WERI-Rb-1 (cell line): ENCODE data around the gene PUDP.
"Not testable (repeated sequence)": the region's sequence is repeated elsewhere in the genome, so short reads cannot be mapped to it uniquely, and the experiment has no call there.

ENCODE experiments used
- DNase-seq: peaks from one replicate; pipeline ENCODE4 v3.0.0-alpha.2; 2020
- H3K27ac ChIP-seq: fragments of 250-450 bp; sonication (Bioruptor Pico); 2 replicates; pipeline ENCODE4 v1.5.1; 2020; ENCODE audit warnings: mild to moderate bottlenecking, moderate library complexity
- H3K27me3 ChIP-seq: fragments of 250-450 bp; sonication (Bioruptor Pico); 2 replicates; pipeline ENCODE4 v1.5.1; 2021; ENCODE audit warnings: mild to moderate bottlenecking, low read depth, moderate library complexity; ENCODE audit not compliant: insufficient read depth, severe bottlenecking
- H3K36me3 ChIP-seq: fragments of 250-450 bp; sonication (Bioruptor Pico); 2 replicates; pipeline ENCODE4 v1.5.1; 2020; ENCODE audit warnings: mild to moderate bottlenecking, moderate library complexity
- H3K4me3 ChIP-seq: 2 replicates; pipeline ENCODE4 v1.5.1; 2011; ENCODE audit warnings: low read depth, mild to moderate bottlenecking, control low read depth, low read length
- H3K9me3 ChIP-seq: fragments of 250-450 bp; sonication (Bioruptor Pico); 2 replicates; pipeline ENCODE4 v1.5.1; 2021; ENCODE audit warnings: mild to moderate bottlenecking, moderate library complexity; ENCODE audit not compliant: severe bottlenecking
- CTCF ChIP-seq: IDR thresholded peaks from 2 replicates; pipeline ENCODE4 v1.5.1; 2011; ENCODE audit warnings: low read depth, mild to moderate bottlenecking, control low read depth, inconsistent platforms, low read length

Gene PUDP

DNA sequence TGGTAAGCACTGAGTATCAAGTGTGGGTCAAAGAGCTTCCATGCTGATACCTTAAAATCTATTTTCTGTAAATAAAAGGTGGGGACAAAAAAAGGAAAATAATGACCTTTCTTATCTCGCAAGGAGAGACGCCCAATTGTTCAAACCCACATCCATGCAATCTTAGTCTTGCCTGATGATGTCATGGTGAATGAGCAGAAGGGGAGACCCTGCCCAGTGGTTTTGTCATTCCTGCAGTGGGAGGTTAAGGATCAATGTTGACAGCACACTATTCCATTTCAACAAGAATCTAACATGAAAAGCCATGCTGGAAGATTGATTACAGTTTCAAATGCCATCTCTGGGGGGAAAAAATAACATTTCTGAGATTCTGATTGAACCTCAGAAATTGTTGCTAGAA, 40.7 kb upstream of the PUDP start:
- Histone ChIP-seq H3K4me3 (no peak overlapping the region), H3K36me3 (no peaks in the 10 kb centered on the region), H3K27me3 (no peaks in the 10 kb centered on the region), H3K27ac (no peak overlapping the region), H3K9me3 (no peaks in the 10 kb centered on the region)
- TF ChIP-seq CTCF, result no peak
- DNase-seq, result no peak

DNA sequence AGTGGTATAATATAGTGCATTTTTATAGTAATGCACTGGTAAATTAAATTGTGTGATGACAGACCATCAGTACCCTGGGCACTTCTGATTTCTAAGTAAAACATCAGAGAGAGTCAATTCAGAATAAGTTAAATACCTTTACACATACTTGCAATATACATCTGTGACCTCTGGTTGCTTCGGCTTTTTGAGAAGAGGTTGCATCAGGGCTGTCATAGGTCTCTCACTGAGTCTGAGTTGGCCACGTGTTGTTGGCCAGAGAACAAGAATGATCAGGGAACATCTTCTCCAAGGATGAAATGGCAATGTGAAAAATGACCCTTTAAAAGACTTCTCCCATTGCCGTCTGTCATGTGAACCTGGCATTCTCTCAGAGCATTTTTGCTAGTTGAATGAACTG, 36.9 kb upstream of the PUDP start:
- DNase-seq, result no peak
- Histone ChIP-seq H3K27ac (no peak overlapping the region), H3K36me3 (no peaks in the 10 kb centered on the region), H3K4me3 (no peak overlapping the region), H3K27me3 (no peaks in the 10 kb centered on the region), H3K9me3 (no peaks in the 10 kb centered on the region)
- no peak for TF ChIP-seq CTCF

DNA sequence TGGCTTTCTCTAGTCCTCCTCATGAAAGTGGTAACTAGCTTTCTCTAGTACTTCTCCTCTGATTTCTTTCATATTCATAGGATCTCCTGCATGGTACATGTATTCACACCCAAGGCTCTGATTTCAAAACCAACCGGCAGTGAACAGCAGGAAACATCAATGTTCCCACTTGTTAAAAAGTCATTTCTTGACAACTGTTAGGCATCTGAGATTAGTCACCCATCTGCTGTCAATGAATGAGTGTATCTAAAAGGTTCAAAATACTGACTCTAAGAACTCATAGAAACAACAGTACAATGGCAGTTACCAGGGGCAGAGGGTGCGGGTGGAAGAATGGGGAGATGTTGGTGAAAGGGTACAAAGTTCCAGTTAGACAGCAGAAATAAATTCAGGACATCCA, 31.5 kb upstream of the PUDP start:
- H3K27me3 ChIP-seq, result no peaks in the 10 kb centered on the region
- TF ChIP-seq CTCF, result no peak
- no peaks in the 10 kb centered on the region for H3K36me3 ChIP-seq
- H3K9me3 ChIP-seq, result no peaks in the 10 kb centered on the region
- H3K27ac ChIP-seq, result no peak overlapping the region
- no peak overlapping the region for H3K4me3 ChIP-seq
- DNase-seq, result no peak

- H3K27ac ChIP-seq, result not testable (repeated sequence)
Observed at GRCh38 chrX:7178859-7179258, 30.9 kb upstream of the PUDP start.

DNA sequence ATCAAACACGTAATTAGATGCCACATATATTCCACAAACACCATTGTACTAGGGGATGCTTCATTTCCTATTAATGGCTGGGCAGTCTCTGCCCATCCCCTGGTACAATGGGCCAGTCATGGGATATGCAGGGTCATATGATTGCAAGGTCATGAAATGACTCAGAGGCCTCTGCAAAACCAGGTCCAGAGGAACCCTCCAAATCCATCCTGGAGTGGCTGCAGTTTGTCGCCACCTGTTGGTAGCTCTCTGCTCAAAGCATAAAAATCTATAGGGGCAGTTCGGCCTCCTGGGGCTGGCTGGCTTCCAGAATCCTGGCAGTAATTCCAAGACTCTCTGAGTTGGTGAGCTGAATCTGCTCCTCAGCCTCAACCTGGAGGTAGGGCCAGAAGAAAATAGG, 22.9 kb upstream of the PUDP start:
- no peak overlapping the region for H3K4me3 ChIP-seq
- DNase-seq, result peak; percentile 20
- H3K36me3 ChIP-seq, result no peaks in the 10 kb centered on the region
- H3K27me3 ChIP-seq, result no peaks in the 10 kb centered on the region
- TF ChIP-seq CTCF, result peak; percentile 59
- H3K27ac ChIP-seq, result no peak overlapping the region
- no peaks in the 10 kb centered on the region for H3K9me3 ChIP-seq

More at GRCh38 chrX:7178859-7179258, 30.9 kb upstream of the PUDP start:
- H3K4me3 ChIP-seq, H3K9me3 ChIP-seq, H3K27me3 ChIP-seq, H3K36me3 ChIP-seq, DNase-seq: not testable (repeated sequence)

- no peaks in the 10 kb centered on the region for H3K27me3 ChIP-seq
- no peak for TF ChIP-seq CTCF
- no peak overlapping the region for H3K4me3 ChIP-seq
- DNase-seq, result no peak
- H3K27ac ChIP-seq, result no peak overlapping the region
- H3K36me3 ChIP-seq, result no peaks in the 10 kb centered on the region
- H3K9me3 ChIP-seq, result no peaks in the 10 kb centered on the region
Observed at GRCh38 chrX:7169627-7170026, 21.7 kb upstream of the PUDP start.
